ENCODE data around the gene FOXA1. TPM values are rescaled to one million over a fixed set of nuclear protein-coding genes. Genes with fewer than 3 reads are reported as not detected.

FOXA1 gene
- total RNA-seq, 2 donors from 2014 or later: 186 to 656 TPM

GRCh38 chr14:37594238-37594970, 645 bp downstream of the FOXA1 start:
- intact Hi-C loops (cut with DNase I): no loop called here
- Histone ChIP-seq H3K9me3 (no peaks in the 10 kb centered on the region), H3K4me1 (replicated peaks) (no peaks in the 10 kb centered on the region), H3K36me3 (no peaks in the 10 kb centered on the region), H3K4me3 (peak overlapping the region; percentile 59 to 63), H3K27ac (peak overlapping the region; percentile 96), H3K27me3 (replicated peaks; ENCODE audit: insufficient read depth) (no peaks in the 10 kb centered on the region)
- TF ChIP-seq CTCF (IDR thresholded peaks at IDR 0.05) (peak; percentile 87 to 92 (median 90)), POLR2A (IDR thresholded peaks at IDR 0.05) (peak; percentile 3), POLR2AphosphoS5 (IDR thresholded peaks at IDR 0.05) (peak; percentile 89)
- under 1% methylated on average over 23 of the region's 56 CpGs for WGBS
- DNase-seq (ENCODE audit: low spot score): peak; percentile 90

- Histone ChIP-seq H3K9me3 (no peaks in the 10 kb centered on the region), H3K36me3 (no peaks in the 10 kb centered on the region), H3K4me3 (peak overlapping the region; percentile 59 to 63), H3K4me1 (replicated peaks) (no peaks in the 10 kb centered on the region), H3K27me3 (replicated peaks; ENCODE audit: insufficient read depth) (no peaks in the 10 kb centered on the region), H3K27ac (peak overlapping the region; percentile 96)
- WGBS: 8% methylated on average over 14 of the region's 14 CpGs
- DNase-seq (ENCODE audit: low spot score): no peak
- intact Hi-C loops (cut with DNase I): no loop called here
- TF ChIP-seq POLR2A (IDR thresholded peaks at IDR 0.05): peak; percentile 49
- no peak for TF ChIP-seq POLR2AphosphoS5 (IDR thresholded peaks at IDR 0.05)
- TF ChIP-seq CTCF (IDR thresholded peaks at IDR 0.05): peak in 1 of 4 experiments; percentile 1
Observed at GRCh38 chr14:37593511-37594237, 1.4 kb downstream of the FOXA1 start.

- H3K27ac ChIP-seq: peak overlapping the region; percentile 96
- H3K27me3 ChIP-seq (replicated peaks; ENCODE audit: insufficient read depth): no peaks in the 10 kb centered on the region
- H3K9me3 ChIP-seq: no peaks in the 10 kb centered on the region
- H3K4me1 ChIP-seq (replicated peaks): no peaks in the 10 kb centered on the region
- TF ChIP-seq POLR2AphosphoS5 (IDR thresholded peaks at IDR 0.05) (no peak), CTCF (IDR thresholded peaks at IDR 0.05) (no peak), POLR2A (IDR thresholded peaks at IDR 0.05) (no peak)
- no peak for DNase-seq (ENCODE audit: low spot score)
- H3K4me3 ChIP-seq: peak overlapping the region; percentile 59 to 63
- 4% methylated on average over 38 of the region's 42 CpGs for WGBS
- intact Hi-C loops (cut with DNase I): no loop called here
- no peaks in the 10 kb centered on the region for H3K36me3 ChIP-seq
Observed at GRCh38 chr14:37592482-37593408, 2.3 kb downstream of the FOXA1 start.

GRCh38 chr14:37591941-37592481, 3.0 kb downstream of the FOXA1 start:
- WGBS: 3% methylated on average over 27 of the region's 58 CpGs
- no peaks in the 10 kb centered on the region for H3K9me3 ChIP-seq
- intact Hi-C loops (cut with DNase I): no loop called here
- no peak for TF ChIP-seq POLR2AphosphoS5 (IDR thresholded peaks at IDR 0.05)
- no peak for TF ChIP-seq CTCF (IDR thresholded peaks at IDR 0.05)
- TF ChIP-seq POLR2A (IDR thresholded peaks at IDR 0.05): no peak
- H3K4me1 ChIP-seq (replicated peaks): no peaks in the 10 kb centered on the region
- peak overlapping the region; percentile 96 for H3K27ac ChIP-seq
- no peak for DNase-seq (ENCODE audit: low spot score)
- no peaks in the 10 kb centered on the region for H3K27me3 ChIP-seq (replicated peaks; ENCODE audit: insufficient read depth)
- no peaks in the 10 kb centered on the region for H3K36me3 ChIP-seq
- peak overlapping the region; percentile 59 to 63 for H3K4me3 ChIP-seq
